ENCODE results near the gene GALNTL6.

DNA sequence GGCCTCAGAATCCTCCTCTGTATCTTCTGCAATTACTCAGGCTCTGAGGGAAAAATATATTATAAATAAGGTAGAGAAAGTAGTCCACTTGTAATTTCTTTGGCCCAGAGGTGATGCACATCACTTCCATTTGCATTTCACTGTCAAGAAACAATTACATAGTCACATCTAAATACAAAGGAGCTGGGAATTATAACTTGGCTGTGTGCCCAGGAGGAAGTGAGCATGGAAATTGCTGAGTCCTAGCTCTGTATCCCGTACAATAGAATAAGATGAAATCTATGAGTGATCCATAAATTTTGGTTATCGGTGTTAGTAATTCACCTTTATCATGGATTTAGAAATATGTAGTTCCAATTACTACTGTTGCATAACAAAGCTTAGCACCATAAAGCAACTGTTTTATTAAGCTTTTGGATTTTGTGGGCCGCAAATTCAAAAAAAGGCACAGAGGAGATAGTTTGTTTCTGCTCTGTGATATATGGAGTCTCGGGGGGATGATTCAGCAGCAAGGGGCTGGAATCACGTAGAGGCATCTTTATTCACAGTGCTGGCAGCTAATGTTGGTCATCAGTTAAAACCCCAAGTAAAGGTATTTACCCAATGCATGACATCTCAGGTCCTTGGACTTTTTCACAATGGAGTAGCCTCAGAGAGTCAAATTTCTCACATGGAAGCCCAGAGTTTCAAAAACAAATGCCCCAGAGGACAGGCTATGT is 1114.1 kb downstream of the GALNTL6 start:
- TF ChIP-seq CTCF (IDR thresholded peaks at IDR 0.05), result no peak
- TF ChIP-seq POLR2A (IDR thresholded peaks at IDR 0.05), result no peak

Measured in Peyer's patch (tissue), 4 donors.